ENCODE results near the gene KCNC2. TPM values are rescaled to one million over a fixed set of nuclear protein-coding genes. Genes with fewer than 3 reads are reported as not detected.

KCNC2 gene
- total and polyA plus RNA-seq, 9 of the 15 experiments (the other 6 are each of a cell fraction or from before 2014, with no cell fraction given) = not detected

- TF ChIP-seq STAT6 (CRISPR knock-in tag; IDR thresholded peaks at IDR 0.05) (no peak), ZNF398 (CRISPR knock-in tag; IDR thresholded peaks at IDR 0.05) (no peak), ZNF511 (CRISPR knock-in tag; IDR thresholded peaks at IDR 0.05) (no peak), ZNF239 (CRISPR knock-in tag; IDR thresholded peaks at IDR 0.05) (no peak), COPS2 (conservative IDR thresholded peaks at IDR 0.05) (no peak), CC2D1A (IDR thresholded peaks at IDR 0.05) (no peak), ZNF124 (CRISPR knock-in tag; IDR thresholded peaks at IDR 0.05) (no peak), ZBTB11 (CRISPR knock-in tag; IDR thresholded peaks at IDR 0.05) (no peak), PCBP1 (IDR thresholded peaks at IDR 0.05; ENCODE audit: low read depth, low read length, poor library complexity, severe bottlenecking) (no peak)
These were observed 189.5 kb downstream of the KCNC2 start (continued) for GRCh38 chr12:75020068-75020557.
